RCC 7860 (cell line): ENCODE data around the gene CACNA1A.
"Not testable (repeated sequence)": the region's sequence is repeated elsewhere in the genome, so short reads cannot be mapped to it uniquely, and the experiment has no call there.

ENCODE experiments used
- DNase-seq: peaks from one replicate; pipeline ENCODE4 v3.0.0-alpha.2; 2015; ENCODE audit warnings: low spot score
- FAIRE-seq: peaks from 2 replicates; lab custom pipeline; 2012; peaks lifted over from hg19 to GRCh38; lab: Jason Lieb, UNC

CACNA1A gene

DNA sequence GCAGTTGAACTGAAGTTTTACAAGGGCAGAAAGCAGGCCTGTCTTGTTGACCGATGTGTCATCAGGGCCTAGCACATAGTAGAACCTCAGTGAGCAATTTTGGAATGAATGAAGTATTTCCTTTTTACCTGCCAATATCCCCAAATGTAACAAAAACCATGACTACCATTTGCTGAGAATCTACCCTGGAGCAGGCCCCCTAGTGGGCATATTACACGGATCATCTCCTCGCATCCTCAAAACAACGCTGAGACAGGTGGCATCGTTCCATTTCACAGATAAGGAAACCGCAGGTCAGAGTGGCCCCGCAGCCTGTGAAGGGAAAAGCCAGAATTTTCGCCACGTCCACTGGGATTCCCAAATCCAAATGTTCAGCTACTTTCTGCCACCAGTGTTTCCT lies 77.9 kb downstream of the CACNA1A start:
- FAIRE-seq (no peak), DNase-seq (peak; percentile 7)

DNA sequence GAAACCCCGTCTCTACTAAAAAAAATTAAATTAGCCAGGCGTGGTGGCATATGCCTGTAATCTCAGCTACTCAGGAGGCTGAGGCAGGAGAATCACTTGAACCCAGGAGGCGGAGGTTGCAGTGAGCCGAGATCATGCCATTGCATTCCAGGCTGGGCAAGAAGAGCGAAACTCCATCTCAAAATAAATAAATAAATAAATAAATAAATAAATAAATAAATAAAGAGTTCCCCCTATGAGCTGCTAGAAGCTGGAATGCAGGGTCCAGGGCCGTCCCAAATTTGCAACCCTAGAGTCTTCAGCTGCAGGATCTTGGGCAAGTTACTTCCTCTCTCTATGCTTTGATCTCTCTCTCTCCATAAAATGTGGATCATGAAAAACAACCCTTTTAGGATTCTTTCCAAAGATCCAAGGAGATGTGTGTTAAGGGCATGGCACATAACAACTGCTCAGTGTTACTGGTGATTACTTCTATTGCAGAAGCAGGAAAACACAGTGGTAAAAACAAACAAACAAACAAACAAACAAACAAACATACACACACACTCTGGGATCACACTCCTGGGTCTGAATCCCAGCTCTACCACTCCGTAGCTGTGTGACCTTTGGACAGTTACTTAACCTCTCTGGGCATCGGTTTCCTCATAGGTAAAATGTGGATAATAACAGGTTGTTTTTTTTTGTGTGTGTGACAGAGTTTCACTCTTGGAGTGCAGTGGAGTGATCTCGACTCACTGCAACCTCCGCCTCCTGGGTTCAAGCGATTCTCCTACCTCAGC lies 78.8 kb downstream of the CACNA1A start:
- DNase-seq (no peak), FAIRE-seq (no peak)

DNA sequence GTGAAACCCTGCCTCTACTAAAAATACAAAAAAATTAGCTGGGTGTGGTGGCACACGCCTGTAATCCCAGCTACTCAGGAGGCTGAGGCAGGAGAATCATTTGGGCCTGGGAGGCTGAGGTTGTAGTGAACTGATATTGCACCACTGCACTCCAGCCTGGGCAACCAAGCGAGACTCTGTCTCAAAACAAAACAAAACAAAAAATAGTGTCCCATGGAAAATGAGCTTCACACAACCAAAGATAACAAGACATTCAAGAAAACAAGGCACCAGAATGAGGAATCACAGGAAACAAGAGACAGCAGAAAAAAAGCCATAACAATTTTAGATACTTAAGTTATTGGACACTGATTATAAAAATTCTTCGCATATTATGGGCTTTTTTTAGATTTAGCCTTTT lies 80.4 kb downstream of the CACNA1A start:
- DNase-seq, FAIRE-seq: not testable (repeated sequence)

DNA sequence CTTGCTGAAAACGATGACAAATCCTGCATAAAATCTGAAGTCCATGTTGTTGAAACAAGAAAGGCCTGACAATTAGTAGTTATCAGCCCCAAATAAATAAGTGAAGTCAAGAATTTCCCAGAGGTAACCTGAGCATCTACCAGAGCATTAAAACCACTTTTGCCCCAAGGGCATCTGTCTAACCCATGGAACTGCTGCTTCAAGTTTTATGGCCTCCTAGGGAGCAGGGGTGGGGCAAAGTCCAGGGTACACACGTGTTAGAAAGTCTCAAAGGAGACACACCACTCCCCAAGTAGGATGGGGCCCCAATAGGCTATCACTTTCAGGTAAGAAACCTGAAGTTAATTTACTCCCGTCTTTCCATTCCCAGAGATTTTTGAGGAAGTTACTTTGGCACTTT lies 81.1 kb downstream of the CACNA1A start:
- no peak for FAIRE-seq
- DNase-seq: no peak

DNA sequence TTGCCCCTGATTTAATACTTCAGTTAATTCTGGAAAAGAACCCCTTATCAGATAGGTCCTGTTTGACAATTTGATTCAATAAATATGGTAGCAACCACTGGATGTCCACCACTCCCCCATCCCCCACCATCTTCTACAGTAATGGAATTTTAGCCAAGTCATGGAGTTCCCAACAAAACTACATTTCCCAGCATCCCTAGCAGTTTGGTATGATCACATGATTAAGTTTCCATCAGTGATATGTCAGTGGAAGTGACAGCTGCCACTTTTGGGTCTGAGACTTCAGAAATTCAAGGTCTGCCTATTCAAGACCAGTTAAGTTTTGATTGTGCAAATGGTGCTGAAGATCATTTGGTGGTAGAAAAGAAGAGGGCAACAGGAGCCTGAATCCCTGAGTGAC lies 85.5 kb downstream of the CACNA1A start:
- DNase-seq (no peak), FAIRE-seq (no peak)

DNA sequence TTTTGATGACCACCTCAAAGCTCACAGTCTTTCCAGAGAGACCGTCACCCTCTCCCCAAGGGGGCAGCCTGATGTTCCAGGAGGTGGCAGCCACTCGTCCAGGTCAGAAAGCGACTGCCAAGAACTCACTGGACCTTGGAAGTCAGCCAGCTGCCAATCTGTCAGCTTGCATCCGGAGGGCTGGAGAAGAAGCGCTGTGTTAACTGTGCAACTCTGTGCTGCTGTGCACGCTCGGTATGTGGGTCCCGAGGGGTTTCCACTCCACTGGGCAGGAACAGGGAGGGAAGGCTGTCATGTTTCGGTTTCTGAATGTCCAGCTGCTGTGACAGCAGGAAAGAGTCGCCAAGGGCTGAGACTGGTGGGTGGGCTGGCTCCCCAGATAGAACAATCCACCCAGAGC lies 89.2 kb downstream of the CACNA1A start:
- peak; percentile 42 for DNase-seq
- peak; percentile 28 for FAIRE-seq

DNA sequence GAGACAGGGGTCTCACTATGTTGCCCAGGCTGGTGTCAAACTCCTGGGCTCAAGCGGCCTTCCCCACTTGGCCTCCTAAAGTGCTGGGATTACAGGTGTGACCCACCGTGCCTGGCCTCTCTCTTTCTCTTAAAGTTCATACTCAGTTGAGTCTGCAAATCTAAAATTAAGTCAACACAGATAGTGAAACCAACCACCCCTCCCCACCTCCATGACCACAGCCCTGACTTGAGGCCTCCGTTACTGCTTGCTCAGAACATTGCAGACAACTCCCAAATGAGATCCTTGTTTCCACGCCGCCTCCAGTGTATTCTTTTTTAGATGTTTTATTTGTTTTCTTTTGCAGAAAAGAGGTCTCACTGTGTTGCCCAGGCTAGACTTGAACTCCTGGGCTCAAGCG lies 94.4 kb downstream of the CACNA1A start:
- DNase-seq (no peak), FAIRE-seq (no peak)

DNA sequence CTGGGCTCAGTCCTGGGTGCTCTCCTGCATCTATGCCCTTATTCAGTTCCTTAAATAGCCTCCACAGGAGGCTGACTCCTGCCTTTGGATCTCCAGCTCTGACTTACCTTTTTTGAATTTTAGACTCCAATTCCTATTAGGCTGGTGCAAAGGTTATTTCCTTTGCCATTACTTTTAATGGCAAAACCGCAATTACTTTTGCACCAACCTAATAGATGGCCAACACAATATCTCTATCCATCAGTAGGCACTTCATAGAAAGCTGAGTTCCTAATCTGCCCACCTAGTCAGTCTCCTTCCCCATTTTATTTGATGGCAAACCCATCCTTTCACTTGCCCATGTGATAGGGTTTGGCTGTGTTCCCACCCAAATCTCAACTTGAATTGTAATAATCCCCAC lies 95.3 kb downstream of the CACNA1A start:
- no peak for FAIRE-seq

DNA sequence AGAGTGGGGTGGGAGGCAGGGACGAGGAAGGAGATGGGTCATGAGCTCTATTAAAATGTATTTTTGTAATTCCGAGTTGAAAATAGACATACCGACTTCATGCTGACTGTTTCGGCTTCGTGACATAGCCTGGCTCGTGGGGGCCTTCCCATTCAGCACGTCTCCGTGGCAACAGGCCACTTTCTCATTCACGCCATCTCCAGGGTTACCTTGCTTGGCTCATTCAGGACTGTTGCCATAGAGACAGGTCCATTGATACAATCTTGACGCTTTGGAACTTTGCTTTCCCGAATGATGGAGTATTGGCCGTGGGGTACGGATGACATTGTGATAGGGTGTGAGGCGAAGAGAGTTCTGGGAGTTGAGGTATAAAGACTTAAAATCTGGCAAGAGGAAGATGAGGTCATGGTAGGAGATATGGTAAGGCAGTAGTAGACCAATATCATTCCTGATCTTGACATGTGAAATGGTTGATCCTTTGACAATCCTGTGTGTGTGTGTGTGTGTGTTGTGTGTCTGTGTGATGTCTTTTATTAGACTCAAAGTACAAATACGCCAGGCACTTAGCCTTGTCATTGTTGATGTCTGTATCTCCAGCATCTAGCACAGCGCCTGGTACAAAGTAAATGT lies 97.3 kb downstream of the CACNA1A start:
- no peak for DNase-seq
- FAIRE-seq: no peak

More for the DNA sequence above, 95.3 kb downstream of the CACNA1A start:
- no peak for DNase-seq

DNA sequence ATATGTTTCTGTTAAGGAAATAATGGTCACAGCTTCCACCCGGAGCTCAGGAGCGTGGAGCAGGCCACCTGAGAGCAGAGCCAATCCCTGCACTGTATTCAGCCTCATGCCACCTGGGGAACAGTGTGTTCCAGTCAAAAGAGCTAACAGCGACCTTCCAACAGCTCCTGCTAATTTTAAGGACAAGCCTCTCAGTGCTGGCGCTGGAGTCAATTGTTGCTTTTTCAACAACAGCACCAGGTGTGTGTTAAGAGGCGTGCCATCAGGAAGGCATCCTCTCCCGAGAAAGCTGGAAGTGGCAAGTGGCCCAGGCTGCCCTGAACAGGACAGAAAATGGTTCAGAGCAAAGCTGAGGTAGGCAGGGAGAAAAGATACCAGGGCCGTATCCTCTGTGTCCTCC lies 102.0 kb downstream of the CACNA1A start:
- DNase-seq (no peak), FAIRE-seq (no peak)

DNA sequence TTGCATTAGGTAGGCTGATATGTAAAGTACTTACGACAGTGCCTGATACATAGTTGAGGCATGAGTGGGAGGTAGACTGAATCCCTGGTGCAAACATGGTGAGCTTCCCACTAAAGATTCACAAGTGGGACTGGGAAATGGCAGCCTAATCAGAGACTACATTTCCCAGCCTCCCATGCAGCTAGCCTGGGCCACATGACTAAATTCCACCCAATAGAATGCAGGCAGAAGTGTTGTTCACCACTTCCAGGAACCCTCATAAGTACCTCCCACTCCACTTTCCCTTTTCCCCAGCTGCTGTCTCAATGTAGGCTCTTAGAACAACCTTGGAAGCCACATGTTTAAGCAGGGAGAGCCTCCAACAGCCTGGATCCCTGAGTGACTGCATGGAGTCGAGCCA lies 104.9 kb downstream of the CACNA1A start:
- DNase-seq (peak; percentile 47), FAIRE-seq (no peak)

DNA sequence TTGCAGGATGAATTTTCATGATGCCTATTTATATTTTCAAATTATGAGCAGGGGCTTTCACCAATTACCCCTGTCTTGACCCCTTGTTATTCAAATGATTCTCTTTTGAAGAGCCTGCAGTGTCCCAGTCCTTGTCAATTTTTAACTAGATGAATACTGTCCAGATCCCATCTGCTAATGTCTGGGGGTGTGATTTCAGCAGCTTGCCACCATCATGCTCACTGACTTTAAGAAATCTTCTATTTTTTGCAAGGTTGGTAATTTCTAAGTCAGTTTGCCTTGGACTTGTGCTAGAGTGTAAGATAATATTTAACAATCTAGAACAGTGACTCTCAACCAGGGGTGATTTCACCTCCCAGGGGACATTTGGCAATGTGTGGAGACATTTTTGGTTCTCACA lies 106.0 kb downstream of the CACNA1A start:
- peak; percentile 92 for FAIRE-seq

DNA sequence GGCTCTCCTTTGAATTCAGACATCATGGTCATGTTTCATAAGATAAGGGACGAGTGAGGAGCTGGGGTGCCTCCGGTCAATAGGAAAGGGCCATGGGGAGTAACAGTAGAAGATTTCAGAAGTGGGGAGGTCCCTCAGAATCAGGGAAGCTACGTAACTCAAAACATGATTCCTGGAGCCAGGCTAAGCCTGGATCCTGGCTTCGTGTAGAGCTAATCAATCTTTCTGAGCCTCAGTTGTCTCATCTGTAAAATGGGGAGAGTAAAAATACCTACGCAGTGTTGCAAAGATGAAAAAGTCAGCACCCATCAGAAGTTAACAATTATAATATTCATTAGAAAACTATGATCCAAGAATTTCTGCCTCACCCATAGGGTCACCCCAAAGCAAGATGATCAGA lies 106.5 kb downstream of the CACNA1A start:
- FAIRE-seq (no peak), DNase-seq (no peak)

More for the DNA sequence above, 106.0 kb downstream of the CACNA1A start:
- DNase-seq: peak; percentile 30

DNA sequence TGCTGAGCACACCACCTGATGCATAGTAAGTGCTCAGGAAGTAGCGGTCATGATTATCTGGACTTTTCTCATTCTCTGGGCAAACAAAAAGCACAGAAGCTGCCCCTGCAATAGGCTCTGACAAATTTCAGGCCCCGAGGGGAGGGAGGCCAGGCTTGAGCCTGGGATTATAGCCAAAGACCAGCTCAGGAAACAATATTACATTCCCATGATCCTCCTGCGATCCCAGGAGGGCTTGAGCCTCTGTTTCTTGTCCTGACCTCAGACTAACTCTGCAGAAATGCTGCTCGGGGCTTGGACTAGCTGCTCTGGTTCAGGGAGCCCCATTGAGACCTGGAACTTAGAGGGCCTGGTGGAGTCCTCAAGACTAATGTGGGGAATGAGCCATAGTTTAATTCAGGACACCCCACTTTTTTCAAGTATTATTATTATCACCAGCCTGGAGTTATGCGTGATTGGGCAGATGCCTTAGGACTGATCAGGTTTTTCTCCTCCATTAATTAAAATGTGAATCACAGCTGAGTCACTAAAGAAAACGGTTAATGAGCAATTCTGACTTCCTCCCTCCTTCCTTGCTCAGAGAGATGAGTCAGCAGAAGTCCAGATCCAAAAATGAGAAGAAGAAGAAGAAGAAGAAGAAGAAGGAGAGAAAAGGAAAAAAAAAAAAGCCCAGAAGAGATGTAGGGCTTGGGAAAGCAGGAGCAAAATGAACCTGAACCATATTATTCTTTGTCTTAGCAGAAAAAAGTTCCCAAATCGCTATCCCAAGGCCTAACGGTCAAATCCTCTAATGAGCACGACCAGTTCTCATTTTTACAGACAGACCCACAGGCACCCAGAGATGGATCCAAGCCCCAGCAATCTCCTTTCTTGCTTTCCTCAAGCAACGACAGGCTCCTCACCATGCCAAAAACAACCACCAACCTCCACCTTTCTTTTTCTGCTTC lies 107.2 kb downstream of the CACNA1A start:
- DNase-seq (peak; percentile 92), FAIRE-seq (peak; percentile 94)

DNA sequence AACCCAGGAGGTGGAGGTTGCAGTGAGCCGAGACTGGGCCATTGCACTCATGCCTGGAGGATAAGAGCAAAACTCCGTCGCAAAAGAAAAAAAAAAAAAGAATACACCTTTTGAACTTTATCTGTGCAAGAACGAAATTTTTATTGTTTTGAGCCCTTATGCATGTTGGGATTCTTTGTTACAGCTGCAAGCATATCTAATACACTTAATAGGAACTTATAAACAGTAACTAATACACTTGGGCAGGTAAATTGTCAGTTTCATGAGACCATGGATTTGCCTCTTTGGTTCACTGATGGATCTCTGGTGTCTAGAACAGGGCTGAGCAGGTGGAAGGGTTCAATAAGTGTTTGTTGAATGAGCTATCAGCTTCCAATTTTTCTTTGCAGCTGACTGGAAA lies 108.1 kb downstream of the CACNA1A start:
- FAIRE-seq (no peak), DNase-seq (no peak)

DNA sequence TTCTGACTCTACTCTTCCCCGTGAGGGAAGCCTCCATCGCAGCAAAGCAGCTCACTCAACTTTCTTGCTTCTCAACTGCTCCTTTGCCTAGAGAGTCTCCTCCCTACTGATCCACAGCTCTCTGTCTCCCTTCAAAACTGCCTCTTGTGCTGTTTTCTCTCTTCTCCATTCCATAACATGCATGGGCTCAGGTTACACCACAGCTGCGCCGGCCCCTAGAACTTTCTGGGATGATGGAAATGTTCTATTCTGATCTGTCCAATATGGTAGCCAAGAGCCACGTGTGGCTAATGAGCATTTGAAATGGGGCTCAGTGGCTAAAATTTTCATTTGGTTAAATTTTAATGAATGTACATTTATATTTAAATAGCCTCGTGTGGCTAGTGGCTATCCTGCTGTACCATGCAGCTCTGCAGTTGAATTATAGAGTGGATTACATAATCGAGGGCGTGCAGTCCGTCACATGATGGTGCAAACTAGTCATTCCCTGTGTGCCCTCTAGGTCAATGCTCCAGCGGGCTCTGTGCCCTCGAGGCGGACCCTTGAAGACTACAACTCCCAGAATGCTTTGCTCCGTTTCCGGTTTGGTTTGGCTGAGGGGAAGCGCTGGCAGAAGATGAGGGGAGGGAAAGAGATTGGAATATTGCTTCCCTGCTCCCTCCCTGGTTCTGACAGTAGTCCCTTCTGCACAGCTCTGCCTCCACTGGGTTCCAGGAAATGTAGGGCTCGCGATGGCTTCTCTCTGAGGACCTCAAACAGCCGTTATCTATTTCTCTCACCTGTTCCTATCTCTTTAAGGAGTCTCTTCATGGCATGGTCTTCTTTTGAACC lies 109.8 kb downstream of the CACNA1A start:
- FAIRE-seq: no peak
- no peak for DNase-seq

DNA sequence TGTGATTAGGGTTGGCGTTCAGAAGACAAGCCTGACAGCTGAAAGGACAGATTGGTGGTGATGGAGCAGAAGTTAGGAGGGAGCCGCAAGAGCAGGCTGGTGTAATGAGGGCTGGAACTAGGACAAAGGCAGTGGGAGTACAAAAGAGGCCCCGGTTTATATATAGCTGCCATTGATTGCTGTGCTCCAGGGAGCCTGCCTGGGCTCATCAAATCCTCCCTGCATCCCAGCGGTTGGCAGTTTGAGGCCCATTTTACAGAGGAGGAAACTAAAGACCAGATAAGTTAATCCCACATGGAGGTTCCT lies 123.7 kb downstream of the CACNA1A start:
- FAIRE-seq: no peak

DNA sequence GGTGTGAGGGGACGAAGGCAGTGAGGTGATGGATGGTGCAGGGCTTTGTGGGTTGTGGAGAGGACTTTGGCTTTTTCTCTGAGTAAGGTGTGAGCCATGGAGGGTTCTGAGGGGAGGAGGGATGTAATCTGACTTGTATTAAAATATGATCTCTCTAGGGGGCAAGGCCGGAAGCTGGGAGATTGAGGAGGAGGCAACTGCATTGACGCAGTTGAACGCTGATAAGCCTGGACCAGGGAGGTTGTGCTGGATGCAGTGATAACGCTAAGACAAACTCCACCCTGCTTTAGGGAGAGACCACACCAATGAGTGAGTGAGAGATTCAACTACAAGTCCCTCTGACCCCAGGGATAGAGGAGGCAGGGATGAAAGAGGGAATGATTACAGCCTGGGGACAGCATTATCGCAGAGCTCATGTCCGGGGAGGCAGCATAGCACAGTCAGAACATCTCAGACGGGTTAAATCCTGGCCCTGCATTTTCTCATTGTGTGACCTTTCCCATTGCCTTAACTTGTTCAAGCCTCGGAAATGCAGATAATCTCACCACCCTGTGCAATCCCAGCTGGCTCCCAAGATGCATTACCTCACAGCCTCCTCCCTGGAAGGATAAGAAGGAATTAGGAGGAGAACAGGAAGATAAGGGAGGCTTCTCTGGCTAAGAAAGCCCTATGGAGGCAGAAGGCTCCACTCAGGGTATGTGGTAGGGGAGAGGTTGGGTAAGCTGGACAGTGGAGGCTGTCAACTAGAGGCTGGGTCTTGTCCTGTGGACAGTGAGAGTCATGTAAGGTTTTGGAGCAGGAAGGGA lies 124.2 kb downstream of the CACNA1A start:
- DNase-seq: no peak
- FAIRE-seq: no peak

More for the DNA sequence above, 123.7 kb downstream of the CACNA1A start:
- DNase-seq: no peak

DNA sequence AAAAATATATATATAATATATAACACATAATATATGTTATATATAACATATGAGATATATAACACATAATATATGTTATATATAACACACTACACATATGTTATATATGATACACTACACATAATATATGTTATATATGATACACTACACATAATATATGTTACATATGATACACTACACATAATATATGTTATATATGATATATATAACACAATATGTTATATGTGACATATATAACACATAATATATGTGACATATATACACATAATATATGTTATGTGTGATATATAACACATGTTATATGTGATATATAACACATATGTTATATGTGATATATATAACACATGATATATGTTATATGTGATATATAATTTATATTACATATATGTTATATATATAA lies 129.7 kb downstream of the CACNA1A start:
- FAIRE-seq: peak; percentile 80
- DNase-seq: no peak

DNA sequence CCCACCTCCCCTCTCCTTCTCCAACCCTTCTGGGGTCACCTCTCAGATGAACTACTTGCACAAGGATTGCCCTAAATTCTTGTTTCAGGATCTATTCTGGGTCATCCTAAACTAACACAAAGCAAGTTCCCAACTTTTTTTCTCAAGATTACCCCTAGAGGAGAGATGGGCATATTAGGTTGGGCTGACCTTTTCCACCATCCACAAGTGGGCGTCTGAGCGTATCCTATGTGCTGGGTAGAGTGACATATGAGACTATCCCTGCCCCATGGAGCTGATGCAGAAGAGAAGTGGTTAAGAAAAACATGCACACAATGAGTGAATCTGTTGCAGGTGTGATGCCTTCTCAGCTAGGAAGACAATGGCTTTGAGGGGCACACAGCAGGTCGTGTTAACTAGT lies 132.7 kb downstream of the CACNA1A start:
- no peak for FAIRE-seq
- DNase-seq: no peak
